ENCODE data around the gene ZBTB3. TPM values are rescaled to one million over a fixed set of nuclear protein-coding genes. Genes with fewer than 3 reads are reported as not detected.

The ZBTB3 gene
- total and polyA plus RNA-seq, 7 donors = 1.5 to 8.7 (median 5.4) TPM

DNA sequence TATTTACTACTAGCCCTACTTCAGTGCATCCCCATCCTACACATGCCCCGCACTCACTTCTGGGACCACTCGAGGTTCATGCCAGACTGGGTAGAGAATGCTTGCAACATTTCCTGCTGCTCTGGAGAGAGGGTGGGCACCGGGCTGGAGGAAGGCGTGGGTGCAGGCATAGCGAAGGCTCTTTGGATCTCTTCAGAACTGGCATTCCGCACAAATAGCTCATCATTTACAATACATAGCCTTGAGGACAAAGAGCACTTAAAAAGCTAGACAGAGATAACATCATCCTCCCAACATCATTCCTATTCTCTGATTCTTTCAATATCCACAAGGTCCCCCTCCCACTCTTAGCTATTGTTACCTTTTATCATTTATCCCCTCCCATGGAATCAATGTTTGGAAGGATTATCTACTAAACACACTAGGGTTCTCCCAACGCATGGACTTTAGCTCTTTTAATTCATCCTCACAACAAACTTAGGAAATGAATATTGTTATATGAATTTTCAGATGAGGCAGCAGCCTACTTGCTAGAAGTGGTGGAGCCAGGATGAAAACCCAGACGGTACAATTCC lies 40.3 kb upstream of the ZBTB3 start:
- 86 to 93% (median 91%) methylated on average over 8 of the region's 8 CpGs for WGBS, 3 donors
- ATAC-seq (no peak), DNase-seq (no peak)
- Histone ChIP-seq H3K9me3 (no peaks in the 10 kb centered on the region), H3K27ac (no peak overlapping the region), H3K36me3 (ENCODE audit: insufficient read depth in 1 of 2, low read depth in 1 of 2) (peaks cover 9 to 89% of the 10 kb centered on the region in 2 donors), H3K27me3 (ENCODE audit: insufficient read depth in 3 of 3, low read length in 2 of 3) (no peaks in the 10 kb centered on the region), H3K4me1 (peaks cover 13% of the 10 kb centered on the region), H3K4me3 (no peak overlapping the region)
- intact Hi-C loops (cut with DNase I) = loop anchor here in 1 of 2 donors (2.0 kb wide), 1 partner anchor 23 kb away; no protein-coding TSS in a partner anchor
- TF ChIP-seq, protein P1, sequence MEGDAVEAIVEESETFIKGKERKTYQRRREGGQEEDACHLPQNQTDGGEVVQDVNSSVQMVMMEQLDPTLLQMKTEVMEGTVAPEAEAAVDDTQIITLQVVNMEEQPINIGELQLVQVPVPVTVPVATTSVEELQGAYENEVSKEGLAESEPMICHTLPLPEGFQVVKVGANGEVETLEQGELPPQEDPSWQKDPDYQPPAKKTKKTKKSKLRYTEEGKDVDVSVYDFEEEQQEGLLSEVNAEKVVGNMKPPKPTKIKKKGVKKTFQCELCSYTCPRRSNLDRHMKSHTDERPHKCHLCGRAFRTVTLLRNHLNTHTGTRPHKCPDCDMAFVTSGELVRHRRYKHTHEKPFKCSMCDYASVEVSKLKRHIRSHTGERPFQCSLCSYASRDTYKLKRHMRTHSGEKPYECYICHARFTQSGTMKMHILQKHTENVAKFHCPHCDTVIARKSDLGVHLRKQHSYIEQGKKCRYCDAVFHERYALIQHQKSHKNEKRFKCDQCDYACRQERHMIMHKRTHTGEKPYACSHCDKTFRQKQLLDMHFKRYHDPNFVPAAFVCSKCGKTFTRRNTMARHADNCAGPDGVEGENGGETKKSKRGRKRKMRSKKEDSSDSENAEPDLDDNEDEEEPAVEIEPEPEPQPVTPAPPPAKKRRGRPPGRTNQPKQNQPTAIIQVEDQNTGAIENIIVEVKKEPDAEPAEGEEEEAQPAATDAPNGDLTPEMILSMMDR (IDR thresholded peaks at IDR 0.05) = no peak

DNA sequence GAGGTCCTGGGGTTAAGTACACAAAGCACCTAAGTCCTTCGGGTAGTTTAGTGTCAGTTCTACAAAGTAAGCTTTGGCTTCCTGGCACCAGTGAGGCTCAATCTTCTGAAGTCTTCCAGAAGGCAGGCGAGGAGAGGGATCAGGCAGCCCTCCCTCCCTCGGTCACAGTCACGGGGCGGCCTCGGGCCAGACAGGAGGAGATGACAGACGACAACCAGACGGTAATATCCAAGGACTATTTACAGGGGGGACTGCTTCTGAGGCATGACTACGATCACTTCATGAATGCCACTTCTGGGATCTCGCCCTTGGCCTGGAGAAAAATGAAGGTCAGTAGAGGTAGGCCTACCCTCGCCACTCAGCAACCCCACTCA lies 38.2 kb upstream of the ZBTB3 start:
- Histone ChIP-seq H3K4me3 (peak overlapping the region; percentile 95), H3K27ac (peak overlapping the region; percentile 76), H3K27me3 (ENCODE audit: insufficient read depth in 3 of 3, low read length in 2 of 3) (no peaks in the 10 kb centered on the region), H3K36me3 (ENCODE audit: insufficient read depth in 1 of 2, low read depth in 1 of 2) (peaks cover 4 to 77% of the 10 kb centered on the region in 2 donors), H3K4me1 (peaks cover 26% of the 10 kb centered on the region), H3K9me3 (no peaks in the 10 kb centered on the region)
- intact Hi-C loops (cut with DNase I) = no loop called here
- TF ChIP-seq, protein P1 (IDR thresholded peaks at IDR 0.05) = no peak
- ATAC-seq (peak in 2 of 4 donors; percentile 1 to 2), DNase-seq (no peak)
- 21 to 28% (median 23%) methylated on average over 11 of the region's 11 CpGs for WGBS, 3 donors

DNA sequence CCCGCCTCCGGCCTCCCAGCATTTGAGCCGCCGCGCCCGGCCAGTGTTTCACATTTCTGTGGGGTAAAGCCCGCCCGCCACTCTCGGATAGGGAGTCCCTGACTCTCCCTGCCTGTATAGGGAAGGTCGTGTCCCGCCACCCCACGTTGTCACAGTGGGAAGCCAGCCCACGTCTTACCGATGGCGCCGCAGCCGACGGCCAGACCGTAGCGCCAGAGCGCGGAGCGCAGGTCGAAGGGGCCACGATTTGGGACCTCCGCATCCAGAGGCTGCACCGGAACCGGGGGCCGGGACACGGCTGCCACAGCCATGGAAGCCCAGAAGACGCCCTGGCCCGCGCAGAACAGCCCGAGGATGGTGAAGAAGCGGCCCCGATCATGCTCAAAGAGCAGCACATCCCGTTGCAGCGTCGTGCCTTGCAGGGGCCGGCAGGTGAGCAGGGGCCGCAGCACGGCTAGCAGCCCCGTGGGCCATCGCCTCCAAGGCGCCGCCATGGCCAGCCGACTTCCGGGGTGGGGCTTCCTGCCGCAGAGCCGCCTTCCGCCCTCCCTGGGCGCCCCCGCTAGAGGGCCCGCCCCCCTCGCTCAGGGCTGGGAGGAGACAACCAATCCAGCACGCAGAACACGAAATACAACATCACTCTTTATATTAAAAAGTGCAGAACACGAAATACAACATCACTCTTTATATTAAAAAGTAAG lies 37.7 kb upstream of the ZBTB3 start, which contains the start of gene TMEM223:
TMEM223 (minus strand) TSS at position 506 of the 701 bp plus-strand sequence; CDS start at position 494, 12 bp downstream.
- TF ChIP-seq, protein P1 (IDR thresholded peaks at IDR 0.05) = no peak
- H3K4me3 ChIP-seq = peak within 1 kb of the TSS; percentile 95
- H3K4me1 ChIP-seq = peaks cover 26% of the 10 kb centered on the region
- WGBS, 3 donors = 0 to 1% (median 0%) methylated on average over 55 to 58 of the region's 58 CpGs
- H3K36me3 ChIP-seq (ENCODE audit: insufficient read depth in 1 of 2, low read depth in 1 of 2) = peaks cover 4 to 71% of the 10 kb centered on the region in 2 donors
- peak; percentile 90 to 93 for DNase-seq
- peak within 1 kb of the TSS; percentile 76 for H3K27ac ChIP-seq
- no peaks in the 10 kb centered on the region for H3K27me3 ChIP-seq (ENCODE audit: insufficient read depth in 3 of 3, low read length in 2 of 3)
- H3K9me3 ChIP-seq = no peaks in the 10 kb centered on the region
- intact Hi-C loops (cut with DNase I) = loop anchor here in 1 of 2 donors (2.0 kb wide), 1 partner anchor 13 kb away; the partner anchor contains the start of gene NXF1
- peak; percentile 77 to 85 (median 78) for ATAC-seq

DNA sequence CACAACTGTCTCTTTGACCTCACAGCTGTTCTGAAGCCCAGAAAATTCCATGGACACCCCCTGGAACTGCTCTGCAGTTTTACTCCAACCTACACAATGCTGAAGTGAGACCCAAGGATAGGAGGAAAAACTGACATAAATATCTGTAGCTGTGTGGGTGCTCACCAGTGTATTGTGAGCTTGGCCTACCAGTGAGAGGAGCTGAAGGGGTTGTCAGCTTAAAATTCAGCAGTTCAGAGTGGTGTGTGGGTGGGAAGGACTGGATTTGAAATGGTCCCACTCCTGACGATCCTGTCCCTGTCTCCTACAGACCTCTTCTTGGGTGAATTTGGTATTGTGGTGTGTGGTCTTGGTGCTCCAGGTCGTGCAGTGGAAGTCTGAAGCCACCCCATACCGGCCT lies 35.6 kb upstream of the ZBTB3 start:
- no peak overlapping the region for H3K27ac ChIP-seq
- DNase-seq = no peak

More for the DNA sequence above, 35.6 kb upstream of the ZBTB3 start:
- intact Hi-C loops (cut with DNase I) = loop anchor here (5.0 kb wide), 2 partner anchors 43 to 73 kb away; partner anchors contain the start of genes STX5 (in 1 of the 2) and TEX54 (in 1 of the 2)
- Histone ChIP-seq H3K4me3 (no peak overlapping the region), H3K4me1 (peaks cover 34% of the 10 kb centered on the region), H3K27me3 (ENCODE audit: insufficient read depth in 3 of 3, low read length in 2 of 3) (no peaks in the 10 kb centered on the region), H3K9me3 (no peaks in the 10 kb centered on the region), H3K36me3 (ENCODE audit: insufficient read depth in 1 of 2, low read depth in 1 of 2) (peaks cover 4 to 70% of the 10 kb centered on the region in 2 donors)
- ATAC-seq = no peak
- TF ChIP-seq, protein P1 (IDR thresholded peaks at IDR 0.05) = no peak
- WGBS, 3 donors = 39 to 64% (median 47%) methylated on average over 3 of the region's 3 CpGs
